Keratinocyte (primary cell): ENCODE data around the gene C1QTNF12.

Experiments used
- CTCF ChIP-seq, 3 experiments: IDR thresholded peaks in 1 of 3; conservative IDR thresholded peaks in 1 of 3; optimal IDR thresholded peaks in 1 of 3; 2 replicates in 2 of 3; 3 replicates in 1 of 3; pipeline versions ENCODE3 to v1.5.1; 2011; ENCODE audit warnings: low read length in 3 of 3, mild to moderate bottlenecking in 3 of 3, moderate library complexity in 2 of 3, control low read depth in 1 of 3, inconsistent platforms in 1 of 3; ENCODE audit not compliant: insufficient read depth in 2 of 3; ENCODE audit errors: extremely low read depth in 1 of 3
- EZH2 ChIP-seq: IDR thresholded peaks from one replicate; pipeline ENCODE4 v1.6.1; 2012; ENCODE audit warnings: inconsistent platforms, mild to moderate bottlenecking, low read length, moderate library complexity

GRCh38 chr1:1208713-1209433 lies 37.6 kb downstream of the C1QTNF12 start:
- TF ChIP-seq CTCF (optimal IDR thresholded peaks at IDR 0.05 in 1 of 3, IDR thresholded peaks at IDR 0.05 in 1 of 3, conservative IDR thresholded peaks at IDR 0.05 in 1 of 3; ENCODE audit: extremely low read depth in 1 of 3, insufficient read depth in 2 of 3, low read length in 3 of 3), result no peak
- no peak for TF ChIP-seq EZH2
